Measurements from ENCODE around the gene MYO15B. TPM values are rescaled to one million over a fixed set of nuclear protein-coding genes. Genes with fewer than 3 reads are reported as not detected.

The MYO15B gene
- total and polyA plus RNA-seq, 12 donors: 6.2 to 455 (median 51.3) TPM

- Histone ChIP-seq H3K4me1 (replicated peaks in 1 of 2) (peaks cover 7 to 9% of the 10 kb centered on the region in 2 donors), H3K27me3 (no peaks in the 10 kb centered on the region), H3K27ac (no peak overlapping the region), H3K4me3 (no peak overlapping the region), H3K9me3 (replicated peaks in 1 of 3) (no peaks in the 10 kb centered on the region), H3K36me3 (replicated peaks in 1 of 2) (peaks cover 0 to 27% of the 10 kb centered on the region in 2 donors)
- WGBS, 4 donors: 82 to 92% (median 88%) methylated on average over 4 of the region's 4 CpGs
- TF ChIP-seq POLR2A (IDR thresholded peaks at IDR 0.05) (no peak), CTCF (IDR thresholded peaks at IDR 0.05) (no peak)
- no peak for DNase-seq
- intact Hi-C loops (cut with DNase I): no loop called here
These were observed 73.9 kb downstream of the MYO15B start for GRCh38 chr17:75661531-75661930.

GRCh38 chr17:75662511-75662910 is 74.9 kb downstream of the MYO15B start:
- Histone ChIP-seq H3K27me3 (no peaks in the 10 kb centered on the region), H3K9me3 (replicated peaks in 1 of 3) (no peaks in the 10 kb centered on the region), H3K4me1 (replicated peaks in 1 of 2) (peaks cover 9 to 10% of the 10 kb centered on the region in 2 donors), H3K36me3 (replicated peaks in 1 of 2) (peaks cover 0 to 27% of the 10 kb centered on the region in 2 donors), H3K4me3 (no peak overlapping the region), H3K27ac (no peak overlapping the region)
- TF ChIP-seq CTCF (IDR thresholded peaks at IDR 0.05): no peak
- TF ChIP-seq POLR2A (IDR thresholded peaks at IDR 0.05): no peak
- intact Hi-C loops (cut with DNase I): no loop called here
- DNase-seq: no peak
- WGBS, 4 donors: 92 to 100% (median 95%) methylated on average over 6 to 9 of the region's 9 CpGs

- H3K27ac ChIP-seq: no peak overlapping the region
- TF ChIP-seq POLR2A (IDR thresholded peaks at IDR 0.05) (no peak), CTCF (IDR thresholded peaks at IDR 0.05) (no peak)
- H3K27me3 ChIP-seq: no peaks in the 10 kb centered on the region
- intact Hi-C loops (cut with DNase I): no loop called here
- H3K36me3 ChIP-seq (replicated peaks in 1 of 2): peaks cover 0 to 30% of the 10 kb centered on the region in 2 donors
- H3K4me3 ChIP-seq: no peak overlapping the region
- H3K9me3 ChIP-seq (replicated peaks in 1 of 3): no peaks in the 10 kb centered on the region
- 78 to 85% (median 83%) methylated on average over 3 of the region's 3 CpGs for WGBS, 4 donors
- DNase-seq: no peak
- peaks cover 18 to 22% of the 10 kb centered on the region in 2 donors for H3K4me1 ChIP-seq (replicated peaks in 1 of 2)
These were observed 76.5 kb downstream of the MYO15B start for GRCh38 chr17:75664099-75664549.

- no peak for DNase-seq
- Histone ChIP-seq H3K9me3 (replicated peaks in 1 of 3) (no peaks in the 10 kb centered on the region), H3K4me3 (peak overlapping the region in 1 of 4 donors; percentile 96), H3K4me1 (replicated peaks in 1 of 2) (peaks cover 18 to 22% of the 10 kb centered on the region in 2 donors), H3K36me3 (replicated peaks in 1 of 2) (peaks cover 0 to 39% of the 10 kb centered on the region in 2 donors), H3K27ac (no peak overlapping the region), H3K27me3 (no peaks in the 10 kb centered on the region)
- whole genome bisulfite sequencing, 4 donors: 80 to 91% (median 88%) methylated on average over 10 of the region's 10 CpGs
- TF ChIP-seq POLR2A (IDR thresholded peaks at IDR 0.05) (no peak), CTCF (IDR thresholded peaks at IDR 0.05) (no peak)
- intact Hi-C loops (cut with DNase I): no loop called here
These were observed 78.4 kb downstream of the MYO15B start for GRCh38 chr17:75665981-75666380.

Measured in adrenal gland (tissue), 12 donors.